Measurements from ENCODE around the gene MED13L. TPM values are rescaled to one million over a fixed set of nuclear protein-coding genes. Genes with fewer than 3 reads are reported as not detected.

Gene MED13L
- total RNA-seq, 3 donors from 2014 or later, result 45.6 to 49.7 (median 47.5) TPM

- ATAC-seq (no peak), DNase-seq (no peak)
- no peaks in the 10 kb centered on the region for H3K9me3 Mint-ChIP-seq
- H3K27me3 Mint-ChIP-seq (ENCODE audit: low read depth), result no peaks in the 10 kb centered on the region
- peaks cover 20% of the 10 kb centered on the region for H3K36me3 Mint-ChIP-seq (ENCODE audit: insufficient read depth)
- H3K4me3 Mint-ChIP-seq, result no peak overlapping the region
- peaks cover 5% of the 10 kb centered on the region for H3K4me1 Mint-ChIP-seq (ENCODE audit: low read depth)
These were observed 258.1 kb downstream of the MED13L start for GRCh38 chr12:116019415-116019814.

- Mint-ChIP-seq H3K27me3 (ENCODE audit: low read depth) (no peaks in the 10 kb centered on the region), H3K4me3 (no peak overlapping the region), H3K4me1 (ENCODE audit: low read depth) (no peaks in the 10 kb centered on the region), H3K9me3 (no peaks in the 10 kb centered on the region), H3K36me3 (ENCODE audit: insufficient read depth) (peaks cover 29% of the 10 kb centered on the region)
- DNase-seq (no peak), ATAC-seq (no peak)
These were observed 259.2 kb downstream of the MED13L start for GRCh38 chr12:116018282-116018681.

- Mint-ChIP-seq H3K27me3 (ENCODE audit: low read depth) (no peaks in the 10 kb centered on the region), H3K9me3 (no peaks in the 10 kb centered on the region), H3K36me3 (ENCODE audit: insufficient read depth) (peaks cover 42% of the 10 kb centered on the region), H3K4me3 (no peak overlapping the region), H3K4me1 (ENCODE audit: low read depth) (no peaks in the 10 kb centered on the region)
- ATAC-seq (peak in 1 of 2 donors; percentile 35), DNase-seq (no peak)
These were observed 262.0 kb downstream of the MED13L start for GRCh38 chr12:116015525-116015924.

- H3K4me3 Mint-ChIP-seq, result no peak overlapping the region
- no peaks in the 10 kb centered on the region for H3K9me3 Mint-ChIP-seq
- H3K4me1 Mint-ChIP-seq (ENCODE audit: low read depth), result no peaks in the 10 kb centered on the region
- ATAC-seq (no peak), DNase-seq (no peak)
- H3K27me3 Mint-ChIP-seq (ENCODE audit: low read depth), result no peaks in the 10 kb centered on the region
- peaks cover 43% of the 10 kb centered on the region for H3K36me3 Mint-ChIP-seq (ENCODE audit: insufficient read depth)
These were observed 264.7 kb downstream of the MED13L start for GRCh38 chr12:116012757-116013156.

GRCh38 chr12:116011217-116011616 lies 266.3 kb downstream of the MED13L start:
- Mint-ChIP-seq H3K36me3 (ENCODE audit: insufficient read depth) (peaks cover 45% of the 10 kb centered on the region), H3K4me3 (no peak overlapping the region)
- no peak for DNase-seq

GRCh38 chr12:116010467-116010866 lies 267.0 kb downstream of the MED13L start:
- Mint-ChIP-seq H3K9me3 (no peaks in the 10 kb centered on the region), H3K4me3 (no peak overlapping the region), H3K27me3 (ENCODE audit: low read depth) (no peaks in the 10 kb centered on the region), H3K4me1 (ENCODE audit: low read depth) (no peaks in the 10 kb centered on the region), H3K36me3 (ENCODE audit: insufficient read depth) (peaks cover 49% of the 10 kb centered on the region)
- ATAC-seq (no peak), DNase-seq (no peak)

More at GRCh38 chr12:116011217-116011616, 266.3 kb downstream of the MED13L start:
- H3K27me3 Mint-ChIP-seq (ENCODE audit: low read depth), result no peaks in the 10 kb centered on the region
- no peaks in the 10 kb centered on the region for H3K9me3 Mint-ChIP-seq
- ATAC-seq, result no peak
- H3K4me1 Mint-ChIP-seq (ENCODE audit: low read depth), result no peaks in the 10 kb centered on the region

- Mint-ChIP-seq H3K36me3 (ENCODE audit: insufficient read depth) (peaks cover 47% of the 10 kb centered on the region), H3K27me3 (ENCODE audit: low read depth) (no peaks in the 10 kb centered on the region)
These were observed 267.7 kb downstream of the MED13L start for GRCh38 chr12:116009805-116010204.

GRCh38 chr12:116006141-116006540 lies 271.4 kb downstream of the MED13L start:
- ATAC-seq (no peak), DNase-seq (no peak)
- Mint-ChIP-seq H3K4me1 (ENCODE audit: low read depth) (no peaks in the 10 kb centered on the region), H3K36me3 (ENCODE audit: insufficient read depth) (peaks cover 38% of the 10 kb centered on the region), H3K4me3 (no peak overlapping the region), H3K27me3 (ENCODE audit: low read depth) (no peaks in the 10 kb centered on the region), H3K9me3 (no peaks in the 10 kb centered on the region)

More at GRCh38 chr12:116009805-116010204, 267.7 kb downstream of the MED13L start:
- no peaks in the 10 kb centered on the region for H3K4me1 Mint-ChIP-seq (ENCODE audit: low read depth)
- no peak overlapping the region for H3K4me3 Mint-ChIP-seq
- DNase-seq (no peak), ATAC-seq (no peak)
- no peaks in the 10 kb centered on the region for H3K9me3 Mint-ChIP-seq

GRCh38 chr12:116002890-116003536 lies 274.5 kb downstream of the MED13L start:
- Mint-ChIP-seq H3K4me1 (ENCODE audit: low read depth) (peaks cover 5% of the 10 kb centered on the region), H3K9me3 (no peaks in the 10 kb centered on the region), H3K4me3 (no peak overlapping the region), H3K27me3 (ENCODE audit: low read depth) (no peaks in the 10 kb centered on the region), H3K36me3 (ENCODE audit: insufficient read depth) (peaks cover 26% of the 10 kb centered on the region)
- ATAC-seq, result no peak
- DNase-seq, result no peak

- Mint-ChIP-seq H3K4me3 (no peak overlapping the region), H3K36me3 (ENCODE audit: insufficient read depth) (peaks cover 22% of the 10 kb centered on the region), H3K4me1 (ENCODE audit: low read depth) (peaks cover 5% of the 10 kb centered on the region)
These were observed 277.2 kb downstream of the MED13L start for GRCh38 chr12:116000252-116000651.

GRCh38 chr12:115999582-115999981 lies 277.9 kb downstream of the MED13L start:
- ATAC-seq (no peak), DNase-seq (no peak)
- peaks cover 19% of the 10 kb centered on the region for H3K36me3 Mint-ChIP-seq (ENCODE audit: insufficient read depth)
- peaks cover 5% of the 10 kb centered on the region for H3K4me1 Mint-ChIP-seq (ENCODE audit: low read depth)
- no peaks in the 10 kb centered on the region for H3K27me3 Mint-ChIP-seq (ENCODE audit: low read depth)
- H3K9me3 Mint-ChIP-seq, result no peaks in the 10 kb centered on the region
- no peak overlapping the region for H3K4me3 Mint-ChIP-seq

More at GRCh38 chr12:116000252-116000651, 277.2 kb downstream of the MED13L start:
- ATAC-seq (no peak), DNase-seq (no peak)
- Mint-ChIP-seq H3K9me3 (no peaks in the 10 kb centered on the region), H3K27me3 (ENCODE audit: low read depth) (no peaks in the 10 kb centered on the region)

GRCh38 chr12:115998794-115999478 lies 278.6 kb downstream of the MED13L start:
- Mint-ChIP-seq H3K4me1 (ENCODE audit: low read depth) (peaks cover 5% of the 10 kb centered on the region), H3K4me3 (no peak overlapping the region), H3K27me3 (ENCODE audit: low read depth) (no peaks in the 10 kb centered on the region), H3K9me3 (no peaks in the 10 kb centered on the region), H3K36me3 (ENCODE audit: insufficient read depth) (peaks cover 20% of the 10 kb centered on the region)
- no peak for ATAC-seq
- no peak for DNase-seq

GRCh38 chr12:115998119-115998633 lies 279.3 kb downstream of the MED13L start:
- Mint-ChIP-seq H3K9me3 (no peaks in the 10 kb centered on the region), H3K4me1 (ENCODE audit: low read depth) (peaks cover 5% of the 10 kb centered on the region), H3K4me3 (no peak overlapping the region), H3K36me3 (ENCODE audit: insufficient read depth) (peaks cover 25% of the 10 kb centered on the region), H3K27me3 (ENCODE audit: low read depth) (no peaks in the 10 kb centered on the region)
- ATAC-seq (no peak), DNase-seq (no peak)

- Mint-ChIP-seq H3K4me1 (ENCODE audit: low read depth) (peaks cover 17% of the 10 kb centered on the region), H3K4me3 (no peak overlapping the region), H3K9me3 (no peaks in the 10 kb centered on the region), H3K27me3 (ENCODE audit: low read depth) (no peaks in the 10 kb centered on the region), H3K36me3 (ENCODE audit: insufficient read depth) (peaks cover 37% of the 10 kb centered on the region)
- no peak for DNase-seq
- ATAC-seq, result no peak
These were observed 283.8 kb downstream of the MED13L start for GRCh38 chr12:115993737-115994136.

- ATAC-seq (no peak), DNase-seq (no peak)
- peaks cover 22% of the 10 kb centered on the region for H3K4me1 Mint-ChIP-seq (ENCODE audit: low read depth)
- H3K9me3 Mint-ChIP-seq, result no peaks in the 10 kb centered on the region
- no peak overlapping the region for H3K4me3 Mint-ChIP-seq
- peaks cover 47% of the 10 kb centered on the region for H3K36me3 Mint-ChIP-seq (ENCODE audit: insufficient read depth)
- H3K27me3 Mint-ChIP-seq (ENCODE audit: low read depth), result no peaks in the 10 kb centered on the region
These were observed 287.3 kb downstream of the MED13L start for GRCh38 chr12:115990241-115990640.
